GM12801 (cell line): ENCODE measurements around the gene WNK1.

ENCODE experiments used
- CTCF ChIP-seq: IDR thresholded peaks from one replicate; pipeline ENCODE4 v1.5.1; 2011; ENCODE audit warnings: control low read depth; ENCODE audit not compliant: insufficient read length; ENCODE audit errors: extremely low read depth

The WNK1 gene

GRCh38 chr12:857611-858010 lies 105.2 kb downstream of the WNK1 start:
- no peak for TF ChIP-seq CTCF

GRCh38 chr12:862303-862911 lies 110.0 kb downstream of the WNK1 start:
- TF ChIP-seq CTCF = no peak

- TF ChIP-seq CTCF = no peak
These were observed 110.9 kb downstream of the WNK1 start for GRCh38 chr12:863285-863684.

- no peak for TF ChIP-seq CTCF
These were observed 113.2 kb downstream of the WNK1 start for GRCh38 chr12:865614-866013.

- no peak for TF ChIP-seq CTCF
These were observed 115.5 kb downstream of the WNK1 start for GRCh38 chr12:867905-868304.

- no peak for TF ChIP-seq CTCF
These were observed 116.3 kb downstream of the WNK1 start for GRCh38 chr12:868722-869121.

- TF ChIP-seq CTCF = no peak
These were observed 118.0 kb downstream of the WNK1 start for GRCh38 chr12:870378-870777.
